Measurements from ENCODE around the gene OSBPL7. TPM values are rescaled to one million over a fixed set of nuclear protein-coding genes. Genes with fewer than 3 reads are reported as not detected.

OSBPL7 gene
- total and polyA plus RNA-seq, 4 donors: 0.51 to 2.4 (median 1.4) TPM

DNA sequence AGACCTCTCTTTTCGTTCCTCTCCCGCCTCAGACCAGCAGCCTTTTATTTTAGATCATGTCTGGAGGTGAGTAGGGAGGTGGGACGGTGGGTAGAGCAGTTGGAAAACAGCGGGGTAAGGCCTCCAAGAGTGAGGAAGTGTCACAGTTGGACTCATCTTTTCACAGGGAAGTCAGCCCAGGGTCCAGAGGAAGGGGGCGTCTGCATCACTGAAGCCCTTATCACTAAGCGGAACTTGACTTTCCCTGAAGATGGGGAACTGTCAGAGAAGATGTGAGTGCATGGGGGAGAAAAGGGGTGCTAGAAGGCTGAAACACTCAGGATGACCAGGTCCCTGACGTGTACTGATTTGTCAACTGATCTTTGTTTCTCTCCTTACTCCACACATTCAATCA lies 10.3 kb upstream of the OSBPL7 start:
- 10% methylated on average over 7 of the region's 7 CpGs for WGBS
- H3K27ac ChIP-seq (ENCODE audit: low read depth in 1 of 2, low read length in 2 of 2): peak overlapping the region in 1 of 2 donors; percentile 38
- no peak for DNase-seq (ENCODE audit: low spot score)

More for the DNA sequence above, 10.3 kb upstream of the OSBPL7 start:
- Histone ChIP-seq H3K4me1 (ENCODE audit: control insufficient read depth in 4 of 4, insufficient read depth in 4 of 4, low read length in 3 of 4) (peaks cover 7 to 27% (median 23%) of the 10 kb centered on the region in 4 donors), H3K27me3 (ENCODE audit: control insufficient read depth in 4 of 4, insufficient read depth in 4 of 4, low read length in 3 of 4) (no peaks in the 10 kb centered on the region), H3K9me3 (ENCODE audit: control insufficient read depth in 4 of 4, low read length in 3 of 4) (no peaks in the 10 kb centered on the region), H3K4me3 (ENCODE audit: low read depth in 1 of 3, low read length in 3 of 3) (peak overlapping the region; percentile 50 to 99 (median 63)), H3K36me3 (ENCODE audit: control insufficient read depth in 4 of 4, insufficient read depth in 3 of 4, low read depth in 1 of 4, low read length in 3 of 4) (peaks cover 4 to 21% (median 8%) of the 10 kb centered on the region in 4 donors), H3K9ac (ENCODE audit: low read depth in 1 of 2, low read length in 2 of 2) (no peak overlapping the region)
- no peak for TF ChIP-seq EGR1 (IDR thresholded peaks at IDR 0.05; ENCODE audit: low read depth in 2 of 2)
- no peak for TF ChIP-seq HNF4A (conservative IDR thresholded peaks at IDR 0.05)
- no peak for TF ChIP-seq GABPA (IDR thresholded peaks at IDR 0.05 in 1 of 2, conservative IDR thresholded peaks at IDR 0.05 in 1 of 2)
- TF ChIP-seq TAF1 (conservative IDR thresholded peaks at IDR 0.05): no peak
- TF ChIP-seq, protein P1, sequence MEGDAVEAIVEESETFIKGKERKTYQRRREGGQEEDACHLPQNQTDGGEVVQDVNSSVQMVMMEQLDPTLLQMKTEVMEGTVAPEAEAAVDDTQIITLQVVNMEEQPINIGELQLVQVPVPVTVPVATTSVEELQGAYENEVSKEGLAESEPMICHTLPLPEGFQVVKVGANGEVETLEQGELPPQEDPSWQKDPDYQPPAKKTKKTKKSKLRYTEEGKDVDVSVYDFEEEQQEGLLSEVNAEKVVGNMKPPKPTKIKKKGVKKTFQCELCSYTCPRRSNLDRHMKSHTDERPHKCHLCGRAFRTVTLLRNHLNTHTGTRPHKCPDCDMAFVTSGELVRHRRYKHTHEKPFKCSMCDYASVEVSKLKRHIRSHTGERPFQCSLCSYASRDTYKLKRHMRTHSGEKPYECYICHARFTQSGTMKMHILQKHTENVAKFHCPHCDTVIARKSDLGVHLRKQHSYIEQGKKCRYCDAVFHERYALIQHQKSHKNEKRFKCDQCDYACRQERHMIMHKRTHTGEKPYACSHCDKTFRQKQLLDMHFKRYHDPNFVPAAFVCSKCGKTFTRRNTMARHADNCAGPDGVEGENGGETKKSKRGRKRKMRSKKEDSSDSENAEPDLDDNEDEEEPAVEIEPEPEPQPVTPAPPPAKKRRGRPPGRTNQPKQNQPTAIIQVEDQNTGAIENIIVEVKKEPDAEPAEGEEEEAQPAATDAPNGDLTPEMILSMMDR (IDR thresholded peaks at IDR 0.05; ENCODE audit: low read depth, low read length, missing input control): no peak
- TF ChIP-seq FOXA1 (IDR thresholded peaks at IDR 0.05): no peak
- TF ChIP-seq, protein P2, sequence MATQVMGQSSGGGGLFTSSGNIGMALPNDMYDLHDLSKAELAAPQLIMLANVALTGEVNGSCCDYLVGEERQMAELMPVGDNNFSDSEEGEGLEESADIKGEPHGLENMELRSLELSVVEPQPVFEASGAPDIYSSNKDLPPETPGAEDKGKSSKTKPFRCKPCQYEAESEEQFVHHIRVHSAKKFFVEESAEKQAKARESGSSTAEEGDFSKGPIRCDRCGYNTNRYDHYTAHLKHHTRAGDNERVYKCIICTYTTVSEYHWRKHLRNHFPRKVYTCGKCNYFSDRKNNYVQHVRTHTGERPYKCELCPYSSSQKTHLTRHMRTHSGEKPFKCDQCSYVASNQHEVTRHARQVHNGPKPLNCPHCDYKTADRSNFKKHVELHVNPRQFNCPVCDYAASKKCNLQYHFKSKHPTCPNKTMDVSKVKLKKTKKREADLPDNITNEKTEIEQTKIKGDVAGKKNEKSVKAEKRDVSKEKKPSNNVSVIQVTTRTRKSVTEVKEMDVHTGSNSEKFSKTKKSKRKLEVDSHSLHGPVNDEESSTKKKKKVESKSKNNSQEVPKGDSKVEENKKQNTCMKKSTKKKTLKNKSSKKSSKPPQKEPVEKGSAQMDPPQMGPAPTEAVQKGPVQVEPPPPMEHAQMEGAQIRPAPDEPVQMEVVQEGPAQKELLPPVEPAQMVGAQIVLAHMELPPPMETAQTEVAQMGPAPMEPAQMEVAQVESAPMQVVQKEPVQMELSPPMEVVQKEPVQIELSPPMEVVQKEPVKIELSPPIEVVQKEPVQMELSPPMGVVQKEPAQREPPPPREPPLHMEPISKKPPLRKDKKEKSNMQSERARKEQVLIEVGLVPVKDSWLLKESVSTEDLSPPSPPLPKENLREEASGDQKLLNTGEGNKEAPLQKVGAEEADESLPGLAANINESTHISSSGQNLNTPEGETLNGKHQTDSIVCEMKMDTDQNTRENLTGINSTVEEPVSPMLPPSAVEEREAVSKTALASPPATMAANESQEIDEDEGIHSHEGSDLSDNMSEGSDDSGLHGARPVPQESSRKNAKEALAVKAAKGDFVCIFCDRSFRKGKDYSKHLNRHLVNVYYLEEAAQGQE (IDR thresholded peaks at IDR 0.05): no peak
- TF ChIP-seq YY1 (IDR thresholded peaks at IDR 0.05): no peak
- TF ChIP-seq, protein P3, sequence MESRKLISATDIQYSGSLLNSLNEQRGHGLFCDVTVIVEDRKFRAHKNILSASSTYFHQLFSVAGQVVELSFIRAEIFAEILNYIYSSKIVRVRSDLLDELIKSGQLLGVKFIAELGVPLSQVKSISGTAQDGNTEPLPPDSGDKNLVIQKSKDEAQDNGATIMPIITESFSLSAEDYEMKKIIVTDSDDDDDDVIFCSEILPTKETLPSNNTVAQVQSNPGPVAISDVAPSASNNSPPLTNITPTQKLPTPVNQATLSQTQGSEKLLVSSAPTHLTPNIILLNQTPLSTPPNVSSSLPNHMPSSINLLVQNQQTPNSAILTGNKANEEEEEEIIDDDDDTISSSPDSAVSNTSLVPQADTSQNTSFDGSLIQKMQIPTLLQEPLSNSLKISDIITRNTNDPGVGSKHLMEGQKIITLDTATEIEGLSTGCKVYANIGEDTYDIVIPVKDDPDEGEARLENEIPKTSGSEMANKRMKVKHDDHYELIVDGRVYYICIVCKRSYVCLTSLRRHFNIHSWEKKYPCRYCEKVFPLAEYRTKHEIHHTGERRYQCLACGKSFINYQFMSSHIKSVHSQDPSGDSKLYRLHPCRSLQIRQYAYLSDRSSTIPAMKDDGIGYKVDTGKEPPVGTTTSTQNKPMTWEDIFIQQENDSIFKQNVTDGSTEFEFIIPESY (IDR thresholded peaks at IDR 0.05): no peak
- TF ChIP-seq, protein P4, sequence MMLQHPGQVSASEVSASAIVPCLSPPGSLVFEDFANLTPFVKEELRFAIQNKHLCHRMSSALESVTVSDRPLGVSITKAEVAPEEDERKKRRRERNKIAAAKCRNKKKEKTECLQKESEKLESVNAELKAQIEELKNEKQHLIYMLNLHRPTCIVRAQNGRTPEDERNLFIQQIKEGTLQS (IDR thresholded peaks at IDR 0.05): no peak
- no peak for TF ChIP-seq JUND (IDR thresholded peaks at IDR 0.05)
- TF ChIP-seq SP1 (IDR thresholded peaks at IDR 0.05): no peak

All from liver (tissue), 9 donors.